Peyer's patch (tissue), 4 donors: ENCODE measurements around the gene NDUFAF8. TPM values are rescaled to one million over a fixed set of nuclear protein-coding genes. Genes with fewer than 3 reads are reported as not detected.

ENCODE experiments used
- DNase-seq, 3 donors: peaks; one replicate each; pipeline ENCODE4 v3.0.0-alpha.2; 2017 to 2019
- H3K27ac ChIP-seq, 4 donors: fragments of 200-600 bp; sonication (generic); one replicate each; pipeline ENCODE4 v1.5.1; 2016 to 2019
- H3K27me3 ChIP-seq, 2 donors: fragments of 200-600 bp; sonication (generic); one replicate each; pipeline ENCODE4 v1.5.1; 2019
- H3K36me3 ChIP-seq, 3 donors: fragments of 200-600 bp; sonication (generic); one replicate each; pipeline ENCODE4 v1.5.1; 2016 to 2019
- H3K4me1 ChIP-seq, 4 donors: fragments of 200-600 bp; sonication (generic); one replicate each; pipeline ENCODE4 v1.5.1; 2016 to 2019
- H3K4me3 ChIP-seq, 4 donors: fragments of 200-600 bp; sonication (generic); 1 replicate in 3 of 4; 2 replicates in 1 of 4; pipeline ENCODE4 v1.5.1; 2016 to 2019; ENCODE audit warnings: mild to moderate bottlenecking in 1 of 4
- H3K9me3 ChIP-seq, 4 donors: fragments of 200-600 bp; sonication (generic); one replicate each; pipeline ENCODE4 v1.5.1; 2016 to 2019; ENCODE audit warnings: mild to moderate bottlenecking in 1 of 4
- POLR2A ChIP-seq, 2 donors: fragments of 450-650 bp; IDR thresholded peaks; one replicate each; pipeline ENCODE4 v1.5.1; 2017; ENCODE audit warnings: antibody characterized with exemption in 2 of 2, mild to moderate bottlenecking in 2 of 2, moderate library complexity in 2 of 2
- total RNA-seq, 4 donors: library from RNA; depleted of rRNA; stranded (reverse); fragments of >200 nt; gene quantifications; one replicate each; pipeline ENCODE4 v1.1.0, GENCODE V29; 2016
- TF ChIP-seq, protein P1 (sequence below), 6 experiments: fragments of 450-650 bp in 4 of 6; fragments of 200-600 bp in 2 of 6; sonication (generic) in 1 of 6; IDR thresholded peaks; one replicate each; pipeline ENCODE4 v1.5.1; 2017 to 2019; ENCODE audit warnings: antibody characterized with exemption in 6 of 6, mild to moderate bottlenecking in 3 of 6, moderate library complexity in 1 of 6

Gene NDUFAF8
- total RNA-seq, 4 donors from 2014 or later = 17.8 to 62.7 (median 25.2) TPM

DNA sequence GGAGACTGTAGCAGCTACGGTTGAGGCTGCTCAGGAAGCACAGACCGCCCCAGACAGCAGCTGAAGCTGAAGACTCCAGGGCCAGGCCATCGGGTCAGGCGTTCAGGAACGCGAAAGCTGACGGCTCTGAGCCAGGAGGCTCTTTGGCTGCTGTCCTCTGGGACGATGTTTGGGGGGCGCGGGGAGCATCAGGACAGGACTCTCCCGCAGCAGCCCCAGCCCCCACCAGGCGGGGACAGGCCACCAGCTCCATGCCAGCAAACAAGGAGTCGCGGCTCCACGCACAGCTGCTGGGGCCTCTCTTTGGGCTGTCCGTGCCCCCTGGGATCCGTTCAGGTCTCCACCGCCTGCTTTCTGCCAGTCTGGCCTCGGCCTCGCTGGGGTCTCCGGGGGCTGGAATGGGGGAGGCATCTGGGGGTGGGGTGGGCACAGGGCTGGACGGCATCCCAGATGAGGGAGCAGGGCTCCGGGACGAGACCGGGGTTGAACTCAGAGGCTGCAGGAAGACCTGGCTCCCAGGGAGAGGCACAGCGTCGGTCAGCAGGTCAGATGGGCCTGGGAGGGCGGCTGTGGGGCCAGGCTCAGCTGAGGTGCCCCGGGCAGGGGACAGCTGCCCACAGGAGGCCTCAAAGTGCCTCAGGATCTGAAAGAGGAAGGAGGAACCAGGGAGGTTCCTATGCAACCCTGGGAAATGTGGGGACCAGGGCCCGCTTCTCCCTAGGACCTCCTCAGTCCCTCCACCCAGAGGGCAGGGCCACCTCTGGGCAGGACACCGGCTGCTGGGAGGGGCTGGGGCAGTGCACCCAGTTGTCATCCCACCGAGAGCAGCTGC lies 10.1 kb upstream of the NDUFAF8 start:
- peak overlapping the region in 2 of 4 donors; percentile 18 to 69 for H3K27ac ChIP-seq
- H3K27me3 ChIP-seq = no peaks in the 10 kb centered on the region
- no peak for TF ChIP-seq POLR2A (IDR thresholded peaks at IDR 0.05)
- no peaks in the 10 kb centered on the region for H3K9me3 ChIP-seq
- DNase-seq = no peak
- peak overlapping the region in 1 of 4 donors; percentile 10 for H3K4me3 ChIP-seq
- H3K4me1 ChIP-seq = peaks cover 0 to 6% (median 0%) of the 10 kb centered on the region in 4 donors
- peaks cover 0 to 44% (median 0%) of the 10 kb centered on the region in 3 donors for H3K36me3 ChIP-seq

DNA sequence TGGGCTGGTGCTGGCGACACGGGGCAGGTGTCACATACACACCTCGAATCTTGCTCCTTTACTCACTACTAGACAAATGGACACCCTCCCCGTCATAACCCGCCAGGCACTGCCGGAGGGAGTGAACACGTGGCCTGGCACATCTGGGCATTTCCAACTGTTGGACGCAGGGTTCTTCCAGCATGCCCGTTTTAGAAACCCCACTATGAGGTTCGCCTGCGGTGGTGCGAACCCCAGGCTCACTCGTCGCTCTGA lies 9.5 kb upstream of the NDUFAF8 start:
- H3K4me3 ChIP-seq = no peak overlapping the region
- TF ChIP-seq POLR2A (IDR thresholded peaks at IDR 0.05) = no peak
- TF ChIP-seq, protein P1, sequence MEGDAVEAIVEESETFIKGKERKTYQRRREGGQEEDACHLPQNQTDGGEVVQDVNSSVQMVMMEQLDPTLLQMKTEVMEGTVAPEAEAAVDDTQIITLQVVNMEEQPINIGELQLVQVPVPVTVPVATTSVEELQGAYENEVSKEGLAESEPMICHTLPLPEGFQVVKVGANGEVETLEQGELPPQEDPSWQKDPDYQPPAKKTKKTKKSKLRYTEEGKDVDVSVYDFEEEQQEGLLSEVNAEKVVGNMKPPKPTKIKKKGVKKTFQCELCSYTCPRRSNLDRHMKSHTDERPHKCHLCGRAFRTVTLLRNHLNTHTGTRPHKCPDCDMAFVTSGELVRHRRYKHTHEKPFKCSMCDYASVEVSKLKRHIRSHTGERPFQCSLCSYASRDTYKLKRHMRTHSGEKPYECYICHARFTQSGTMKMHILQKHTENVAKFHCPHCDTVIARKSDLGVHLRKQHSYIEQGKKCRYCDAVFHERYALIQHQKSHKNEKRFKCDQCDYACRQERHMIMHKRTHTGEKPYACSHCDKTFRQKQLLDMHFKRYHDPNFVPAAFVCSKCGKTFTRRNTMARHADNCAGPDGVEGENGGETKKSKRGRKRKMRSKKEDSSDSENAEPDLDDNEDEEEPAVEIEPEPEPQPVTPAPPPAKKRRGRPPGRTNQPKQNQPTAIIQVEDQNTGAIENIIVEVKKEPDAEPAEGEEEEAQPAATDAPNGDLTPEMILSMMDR (IDR thresholded peaks at IDR 0.05) = no peak
- H3K4me1 ChIP-seq = peaks cover 0 to 6% (median 0%) of the 10 kb centered on the region in 4 donors
- peaks cover 0 to 46% (median 0%) of the 10 kb centered on the region in 3 donors for H3K36me3 ChIP-seq
- no peaks in the 10 kb centered on the region for H3K27me3 ChIP-seq
- DNase-seq = no peak
- no peaks in the 10 kb centered on the region for H3K9me3 ChIP-seq
- no peak overlapping the region for H3K27ac ChIP-seq

DNA sequence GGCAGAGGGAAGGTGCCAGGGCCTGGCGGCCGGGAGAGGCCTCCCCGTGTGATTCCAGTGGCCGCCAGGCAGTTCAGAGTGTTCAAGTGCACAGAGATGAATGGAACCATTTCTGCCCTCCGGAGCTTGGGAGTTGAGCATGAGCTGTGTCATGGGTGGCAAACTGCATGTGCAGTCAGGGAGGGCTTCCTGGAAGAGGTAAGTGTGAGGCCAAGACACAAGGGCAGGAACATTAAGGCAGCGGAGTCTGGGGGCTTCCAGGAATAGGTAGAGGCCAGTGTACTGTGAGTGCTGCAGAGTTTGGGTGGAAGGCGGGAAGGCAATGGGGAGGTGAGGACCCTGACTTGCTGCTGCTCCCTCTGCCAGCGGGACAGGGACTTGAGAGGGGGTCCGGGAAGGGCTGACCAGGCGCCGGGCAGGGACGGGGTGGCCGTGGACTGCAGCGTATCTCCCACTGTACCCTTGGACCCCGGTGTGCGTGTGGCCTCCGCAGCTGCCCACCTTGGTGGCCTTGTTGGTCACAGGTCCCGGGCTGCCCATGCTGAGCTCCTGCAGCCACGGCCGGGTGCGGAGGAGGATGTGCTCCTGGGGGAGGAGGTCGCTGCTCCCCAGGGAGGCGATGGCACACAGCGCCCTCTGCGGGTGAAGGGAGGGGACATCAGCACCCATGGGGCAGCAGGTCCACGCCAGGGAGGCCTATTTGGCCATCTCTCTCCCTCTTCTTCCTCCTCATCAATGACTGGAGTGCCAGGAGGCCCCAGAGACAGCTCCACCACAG lies 8.9 kb upstream of the NDUFAF8 start:
- Histone ChIP-seq H3K4me1 (peaks cover 0 to 6% (median 0%) of the 10 kb centered on the region in 4 donors), H3K27me3 (no peaks in the 10 kb centered on the region), H3K36me3 (peaks cover 0 to 48% (median 0%) of the 10 kb centered on the region in 3 donors), H3K4me3 (no peak overlapping the region), H3K27ac (no peak overlapping the region), H3K9me3 (no peaks in the 10 kb centered on the region)
- no peak for TF ChIP-seq POLR2A (IDR thresholded peaks at IDR 0.05)
- TF ChIP-seq, protein P1 (IDR thresholded peaks at IDR 0.05) = peak in 2 of 6 experiments; percentile 23 to 29
- DNase-seq = no peak

DNA sequence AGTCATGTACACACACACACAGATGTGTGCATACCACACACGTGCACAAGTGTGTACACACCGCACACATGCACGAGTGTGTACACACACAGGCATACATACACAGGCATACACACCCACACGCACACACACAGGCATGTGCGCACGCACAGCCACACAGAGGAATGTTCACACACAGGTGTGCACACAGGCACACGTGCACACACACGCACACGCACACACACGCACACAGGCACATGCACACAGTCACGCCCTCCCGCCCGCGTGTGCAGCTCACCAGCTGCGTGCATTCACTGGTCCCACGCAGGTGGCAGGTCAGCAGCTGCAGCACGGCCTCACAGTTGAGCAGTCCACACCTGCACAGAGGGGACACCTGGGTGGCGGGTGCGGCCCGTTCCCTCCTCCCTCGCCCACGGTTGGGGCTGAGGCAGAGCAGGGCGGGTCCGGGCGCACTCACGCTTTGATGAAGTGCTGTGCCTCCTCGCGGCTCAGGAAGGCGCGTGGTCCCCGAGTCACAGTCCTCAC lies 7.9 kb upstream of the NDUFAF8 start:
- no peak for DNase-seq
- H3K9me3 ChIP-seq = no peaks in the 10 kb centered on the region
- TF ChIP-seq, protein P1 (IDR thresholded peaks at IDR 0.05) = no peak
- TF ChIP-seq POLR2A (IDR thresholded peaks at IDR 0.05) = no peak
- peaks cover 0 to 7% (median under 1%) of the 10 kb centered on the region in 4 donors for H3K4me1 ChIP-seq
- no peaks in the 10 kb centered on the region for H3K27me3 ChIP-seq
- H3K4me3 ChIP-seq = no peak overlapping the region
- peaks cover 0 to 51% (median 0%) of the 10 kb centered on the region in 3 donors for H3K36me3 ChIP-seq
- no peak overlapping the region for H3K27ac ChIP-seq

DNA sequence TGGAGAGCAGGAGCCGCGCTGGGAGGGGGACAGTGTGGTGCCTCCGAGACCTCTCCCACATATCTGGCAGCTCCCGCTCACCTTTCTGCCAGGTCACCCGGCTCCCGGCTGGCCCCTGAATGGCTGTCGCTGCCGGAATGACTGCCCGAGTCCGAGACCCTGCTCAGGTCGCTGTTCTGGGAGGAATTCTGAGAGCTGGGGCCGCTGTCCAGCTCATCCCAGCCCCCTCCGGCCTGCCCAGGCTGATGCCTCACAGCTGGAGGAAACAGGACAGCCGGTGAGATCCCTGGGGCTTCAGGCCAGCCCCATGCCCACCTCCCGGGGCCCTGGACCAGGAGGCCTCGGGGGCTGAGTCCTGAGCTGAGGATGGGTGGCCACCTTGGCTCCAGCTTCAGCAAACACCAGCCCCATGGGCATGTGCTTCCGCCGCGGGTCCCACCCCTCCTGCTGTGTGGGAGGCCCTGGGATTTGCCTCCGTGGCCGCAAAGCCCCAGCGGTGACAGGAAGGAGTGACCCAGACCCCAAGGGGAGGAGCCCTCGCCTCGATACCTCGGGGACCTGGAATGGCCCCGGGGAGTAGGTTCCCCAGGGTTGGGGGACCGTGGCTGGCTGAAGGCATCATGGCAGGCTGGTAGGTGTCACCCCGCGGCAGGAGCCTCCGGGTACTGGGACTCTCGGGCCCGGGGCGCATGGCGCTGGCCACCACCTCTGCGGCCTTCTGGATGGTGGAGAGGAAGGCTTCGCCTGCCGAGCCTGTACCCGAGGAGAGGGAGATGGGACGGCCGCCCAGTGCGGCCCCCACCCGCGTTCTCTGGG lies 7.1 kb upstream of the NDUFAF8 start:
- H3K36me3 ChIP-seq = peaks cover 0 to 51% (median 0%) of the 10 kb centered on the region in 3 donors
- no peak overlapping the region for H3K27ac ChIP-seq
- DNase-seq = no peak
- H3K9me3 ChIP-seq = no peaks in the 10 kb centered on the region
- H3K4me3 ChIP-seq = no peak overlapping the region
- TF ChIP-seq POLR2A (IDR thresholded peaks at IDR 0.05) = no peak
- TF ChIP-seq, protein P1 (IDR thresholded peaks at IDR 0.05) = no peak
- no peaks in the 10 kb centered on the region for H3K27me3 ChIP-seq
- H3K4me1 ChIP-seq = peaks cover 0 to 15% (median 4%) of the 10 kb centered on the region in 4 donors
